ENCODE measurements around the gene SAYSD1.

The SAYSD1 gene

DNA sequence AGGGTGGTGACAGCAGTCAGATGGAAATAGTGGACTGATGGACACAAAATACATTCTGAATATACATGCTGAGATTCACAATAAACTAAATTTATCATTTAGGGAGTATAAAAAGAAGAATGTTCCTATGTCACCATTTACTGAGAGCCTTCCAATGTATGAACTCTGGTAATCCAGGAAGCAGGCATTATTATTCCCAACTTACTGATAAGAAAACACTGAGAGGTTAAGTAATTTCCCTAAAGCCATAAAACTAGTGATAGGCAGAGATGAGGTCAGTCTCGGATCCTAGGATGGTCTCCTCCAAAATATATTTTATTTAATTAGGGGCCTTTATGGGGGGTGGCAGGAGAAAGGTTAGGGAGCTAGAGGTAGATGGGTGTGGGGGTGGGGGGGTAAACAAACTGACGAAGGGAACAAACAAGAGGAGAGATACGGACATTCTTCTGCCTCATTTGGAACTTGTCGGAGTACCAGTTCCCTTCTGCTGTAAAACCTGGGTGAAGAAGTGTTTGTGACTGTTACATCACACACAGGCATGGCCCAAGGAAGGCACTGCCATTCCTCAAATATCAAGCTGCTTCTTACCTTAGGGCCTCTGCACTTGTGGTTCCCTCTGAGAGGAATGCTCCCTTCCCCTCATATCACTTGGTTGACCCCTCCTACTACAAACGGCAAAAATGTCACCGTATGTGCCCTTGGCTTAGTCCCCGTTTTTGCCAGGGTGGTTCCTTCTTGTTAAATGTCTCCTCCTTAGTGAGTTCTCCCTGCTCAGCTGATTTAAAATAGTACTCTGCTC, 6.7 kb downstream of the SAYSD1 start:
- DNase-seq (ENCODE audit: low read depth in 1 of 2, low spot score in 1 of 2), result no peak

DNA sequence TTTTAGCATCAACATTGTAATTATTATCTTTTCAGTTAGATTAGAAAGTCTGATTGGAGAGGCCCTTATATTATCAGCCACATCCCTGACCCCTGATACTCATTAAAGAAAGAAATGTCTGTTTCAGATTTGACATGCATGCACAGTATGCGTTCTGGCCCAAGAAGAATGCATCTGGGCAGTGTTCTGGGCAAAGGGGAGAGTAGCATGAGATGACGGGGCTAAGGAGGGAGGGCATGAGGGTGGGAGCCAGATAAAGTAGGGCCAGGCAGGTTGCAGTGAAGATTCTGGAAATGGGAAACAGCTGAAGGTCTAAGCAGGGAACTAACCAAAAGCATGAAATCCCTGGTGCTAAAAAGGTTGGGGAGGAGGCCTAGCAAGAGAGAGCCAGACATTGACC, 7.3 kb downstream of the SAYSD1 start:
- DNase-seq (ENCODE audit: low read depth in 1 of 2, low spot score in 1 of 2), result no peak

DNA sequence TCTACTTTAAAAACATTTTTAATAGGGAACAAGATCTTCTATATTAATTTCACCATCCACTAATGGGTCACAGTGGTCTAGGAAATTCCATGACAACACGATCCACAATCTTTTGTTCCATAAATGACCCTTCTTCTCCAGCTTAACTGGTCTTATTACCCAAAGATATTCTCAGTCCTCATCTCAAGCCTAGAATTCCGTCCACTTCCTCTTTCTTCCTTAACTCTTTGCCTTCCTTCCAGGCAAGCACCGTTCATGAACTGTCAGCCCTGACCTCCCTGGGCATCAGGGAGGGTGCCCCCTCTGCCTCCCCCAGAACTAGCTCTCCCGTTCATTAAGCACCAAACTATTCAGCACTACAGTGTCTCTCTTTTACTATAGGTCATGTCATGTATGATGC, 8.0 kb downstream of the SAYSD1 start:
- DNase-seq (ENCODE audit: low read depth in 1 of 2, low spot score in 1 of 2), result no peak

DNA sequence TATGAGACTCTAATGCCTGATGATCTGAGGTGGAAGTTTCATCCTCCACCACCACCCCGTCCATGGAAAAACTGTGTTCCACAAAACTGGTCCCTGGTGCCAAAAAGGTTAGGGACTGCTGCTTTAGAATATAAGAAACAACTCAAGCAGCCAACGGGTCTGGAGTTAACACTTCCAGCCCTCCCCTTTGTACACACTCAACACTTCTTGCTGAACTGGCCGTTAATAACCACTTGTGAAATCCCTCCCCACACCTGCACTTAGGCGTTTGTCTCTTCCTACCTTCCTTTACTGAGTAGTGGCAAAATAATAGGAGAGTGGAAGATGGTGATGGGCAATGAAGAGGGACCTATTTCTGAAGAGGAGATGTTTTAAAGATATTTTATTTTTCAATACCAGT, 10.5 kb downstream of the SAYSD1 start:
- no peak for DNase-seq (ENCODE audit: low read depth in 1 of 2, low spot score in 1 of 2)

DNA sequence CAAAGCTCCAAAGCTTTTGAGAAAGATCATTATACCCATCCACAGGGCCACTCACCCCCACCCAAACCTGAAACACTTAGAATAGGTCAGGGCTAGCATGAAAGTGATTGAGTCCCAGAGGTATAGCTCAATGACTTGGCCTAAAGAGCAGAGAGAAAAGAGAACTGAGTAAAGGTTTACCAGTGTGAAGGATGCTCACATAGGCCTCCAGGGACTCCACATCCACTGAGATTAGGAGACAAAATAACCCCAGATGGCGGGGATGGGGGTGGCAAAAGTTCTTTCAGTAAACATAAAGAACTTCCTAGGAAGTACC, 12.2 kb downstream of the SAYSD1 start:
- no peak for DNase-seq (ENCODE audit: low read depth in 1 of 2, low spot score in 1 of 2)

DNA sequence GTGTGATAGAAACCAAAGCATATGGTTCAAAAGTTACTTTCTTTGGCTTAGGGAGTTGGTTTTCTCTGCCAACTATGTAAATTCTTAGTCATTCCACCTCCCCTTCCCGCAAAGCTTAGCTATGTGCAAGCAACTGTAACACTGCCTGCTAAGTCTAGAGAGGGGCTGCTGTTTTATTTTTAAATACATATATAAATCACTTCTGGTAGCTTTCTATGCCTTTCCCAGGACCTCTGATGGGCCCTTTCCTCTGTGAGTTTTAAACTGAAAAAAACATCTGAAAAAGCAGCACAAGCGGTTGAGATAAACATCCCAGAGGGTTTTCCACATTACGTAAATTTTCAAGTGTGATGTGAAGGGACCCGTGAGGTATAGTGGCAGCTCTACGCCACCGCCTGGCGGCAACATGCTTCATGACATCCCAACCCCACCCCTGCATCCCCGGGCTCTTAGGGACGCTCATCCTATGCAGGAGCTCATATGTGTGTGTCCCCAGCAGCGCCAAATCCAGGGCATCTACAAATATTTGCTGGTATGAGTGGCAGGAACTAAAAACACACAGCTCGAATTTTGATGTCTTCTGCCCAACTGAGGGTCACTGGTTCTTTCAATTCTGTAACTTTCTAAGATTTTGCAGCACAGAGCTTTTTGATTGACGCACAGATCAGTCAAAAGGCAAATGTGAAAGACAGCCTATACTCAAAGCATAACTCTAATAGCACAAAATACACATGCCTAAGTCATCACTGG, 12.7 kb downstream of the SAYSD1 start:
- DNase-seq (ENCODE audit: low read depth in 1 of 2, low spot score in 1 of 2), result no peak

DNA sequence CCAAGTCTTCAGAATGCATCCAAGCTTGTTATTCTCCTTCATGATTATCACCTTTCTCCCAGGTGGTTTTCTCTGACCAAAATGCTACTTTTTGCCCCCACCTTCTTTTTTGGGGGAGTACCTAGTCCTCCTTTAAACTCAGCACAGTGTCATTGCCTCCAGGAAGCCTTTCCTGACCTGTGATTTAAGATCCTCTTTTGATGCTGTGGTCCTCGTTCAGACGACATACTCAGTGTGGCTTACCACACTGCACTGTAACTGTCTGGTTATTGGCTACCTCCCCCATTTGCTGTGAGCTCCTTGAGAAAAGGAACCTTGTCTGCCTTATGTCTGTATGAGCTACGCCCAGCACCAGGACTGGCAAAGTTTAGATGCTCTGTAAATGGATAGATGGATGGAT, 14.6 kb downstream of the SAYSD1 start:
- DNase-seq (ENCODE audit: low read depth in 1 of 2, low spot score in 1 of 2), result no peak

DNA sequence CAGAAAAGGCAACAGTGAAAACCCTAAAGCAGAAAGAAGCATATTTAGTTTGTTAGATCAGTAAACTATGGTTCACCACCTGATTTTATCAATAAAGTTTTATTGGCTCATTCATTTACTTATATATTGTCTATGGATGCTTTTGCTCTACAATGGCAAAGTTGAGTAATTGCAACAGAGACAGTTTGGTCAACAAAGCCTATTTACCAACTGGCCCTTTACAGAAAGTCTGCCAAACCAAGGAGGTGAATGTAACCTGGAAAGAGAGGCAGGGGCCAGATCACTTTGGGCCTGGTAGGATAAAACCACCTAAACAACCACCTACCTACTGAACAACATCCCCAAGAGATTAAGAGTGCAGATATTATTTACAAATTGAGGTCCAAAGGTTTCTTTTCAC, 19.4 kb downstream of the SAYSD1 start:
- DNase-seq (ENCODE audit: low read depth in 1 of 2, low spot score in 1 of 2), result no peak

DNA sequence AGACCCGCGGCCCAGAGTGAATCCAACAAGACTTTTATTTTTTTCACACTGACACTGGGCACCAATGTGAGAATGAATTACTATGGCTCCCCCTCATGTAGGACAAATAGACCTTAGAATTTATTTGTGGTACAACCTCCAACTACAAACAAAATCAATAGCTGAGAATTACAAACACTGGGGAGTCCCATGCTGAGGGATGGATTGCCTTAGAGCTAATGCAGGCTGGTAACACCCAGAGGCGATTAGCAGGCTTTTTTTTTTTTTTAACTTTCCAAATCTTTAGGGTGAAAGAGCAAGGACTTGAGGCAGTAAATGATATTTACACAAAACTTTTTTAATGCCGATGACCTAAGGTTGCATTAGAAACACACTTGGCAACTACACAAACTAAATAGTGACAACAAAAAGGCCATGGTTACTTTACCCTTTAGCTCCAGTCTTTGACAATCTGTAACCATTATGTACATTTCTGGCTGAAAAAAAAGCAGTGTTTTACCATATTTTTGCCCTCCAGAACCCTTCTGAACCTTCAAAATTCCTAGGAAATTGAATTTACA, 21.8 kb downstream of the SAYSD1 start:
- no peak for DNase-seq (ENCODE audit: low read depth in 1 of 2, low spot score in 1 of 2)

DNA sequence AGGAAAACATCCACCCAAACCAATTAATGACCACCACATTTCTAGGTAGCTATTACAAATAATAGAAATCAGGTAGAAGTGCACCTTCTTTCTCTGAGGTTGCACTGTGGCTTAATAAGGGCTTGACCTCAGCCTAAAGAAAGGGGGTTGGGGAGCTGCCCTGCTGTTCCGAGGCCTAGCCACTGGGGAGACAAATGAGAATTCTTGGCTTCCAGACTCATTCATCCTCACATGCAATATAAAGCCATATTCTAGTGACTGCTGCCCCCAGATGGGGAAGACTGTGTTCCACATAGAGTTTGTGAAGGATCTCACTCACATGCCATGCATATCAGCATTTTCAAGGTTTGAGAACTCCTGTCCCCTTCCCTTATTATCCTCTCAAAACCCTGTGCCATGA, 22.9 kb downstream of the SAYSD1 start:
- DNase-seq (ENCODE audit: low read depth in 1 of 2, low spot score in 1 of 2), result no peak

DNA sequence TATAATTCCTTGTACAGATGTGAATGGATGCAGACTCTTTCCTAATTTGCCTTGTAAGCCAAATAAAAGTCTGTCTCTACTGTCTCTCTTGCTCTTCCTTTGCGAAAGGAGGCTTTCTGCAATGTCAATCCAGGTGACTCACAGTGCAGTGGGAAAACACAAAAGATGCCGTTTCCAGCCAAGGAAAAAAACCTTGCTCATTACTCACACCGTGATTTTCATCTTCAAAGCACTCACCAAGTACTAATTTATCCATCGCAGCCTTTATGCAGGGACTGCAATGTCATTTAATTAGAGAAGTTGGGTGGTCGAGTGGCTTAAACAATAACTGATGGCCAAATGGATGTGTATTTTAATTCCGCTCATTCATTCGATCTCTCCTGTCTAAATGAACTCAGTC, 23.8 kb downstream of the SAYSD1 start:
- DNase-seq (ENCODE audit: low read depth in 1 of 2, low spot score in 1 of 2), result no peak

DNA sequence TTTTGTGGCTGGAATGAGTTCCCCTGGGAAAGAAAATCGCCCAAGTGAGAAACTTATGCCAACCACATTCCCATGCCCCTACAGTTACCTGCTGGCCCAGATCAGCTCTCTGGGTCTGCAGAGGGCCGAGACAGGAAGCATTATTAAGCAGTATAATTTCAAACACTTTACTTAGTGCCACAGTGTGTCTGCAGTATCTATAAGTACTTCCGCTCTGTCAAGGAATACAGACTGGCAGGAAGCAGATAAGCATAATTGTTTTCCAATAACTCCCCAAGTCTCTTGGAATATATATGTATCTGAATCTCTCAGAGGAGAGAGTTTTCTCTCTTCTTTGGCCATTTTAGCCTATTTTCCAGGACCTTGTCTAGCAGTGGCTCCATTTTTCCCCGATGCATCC, 24.9 kb downstream of the SAYSD1 start:
- no peak for DNase-seq (ENCODE audit: low read depth in 1 of 2, low spot score in 1 of 2)

DNA sequence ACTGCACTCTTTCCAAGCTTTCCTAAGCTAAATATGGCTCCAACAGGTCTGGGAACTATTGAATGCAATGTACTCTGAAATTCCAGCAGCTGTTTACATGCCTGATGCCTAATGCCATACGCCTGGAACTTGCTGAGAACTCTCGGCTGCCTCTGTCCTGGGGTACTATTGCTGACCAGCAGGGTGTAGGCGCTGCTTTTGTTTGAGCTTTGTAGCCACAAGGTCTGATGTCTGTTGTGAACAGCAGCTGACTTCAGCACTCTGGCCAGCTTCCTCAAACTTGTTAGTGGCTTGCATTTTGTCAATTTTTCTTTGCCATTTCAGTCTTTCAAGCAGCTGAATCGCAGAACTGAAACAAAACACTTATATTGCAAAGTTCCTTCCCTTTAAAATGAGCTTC, 26.7 kb downstream of the SAYSD1 start:
- no peak for DNase-seq (ENCODE audit: low read depth in 1 of 2, low spot score in 1 of 2)

DNA sequence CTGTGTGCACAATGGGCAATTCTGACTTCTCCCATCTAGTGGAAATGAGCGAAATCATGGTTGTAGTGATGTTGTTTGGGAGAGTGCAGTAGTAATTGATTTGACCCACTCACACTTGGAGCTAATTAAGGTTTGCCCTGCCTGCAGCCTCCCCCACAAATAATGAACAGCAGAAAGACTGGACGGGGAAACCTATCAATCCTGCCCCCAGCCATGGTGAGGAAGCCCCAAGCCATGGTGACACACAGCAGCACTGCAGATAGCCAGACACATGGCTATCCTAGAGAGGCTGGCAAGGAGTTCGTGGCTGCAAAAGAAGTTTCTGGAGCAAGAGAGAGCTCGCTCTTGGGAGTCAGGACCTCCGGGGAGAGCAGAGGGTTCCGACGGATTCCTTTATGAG, 27.8 kb downstream of the SAYSD1 start:
- no peak for DNase-seq (ENCODE audit: low read depth in 1 of 2, low spot score in 1 of 2)

DNA sequence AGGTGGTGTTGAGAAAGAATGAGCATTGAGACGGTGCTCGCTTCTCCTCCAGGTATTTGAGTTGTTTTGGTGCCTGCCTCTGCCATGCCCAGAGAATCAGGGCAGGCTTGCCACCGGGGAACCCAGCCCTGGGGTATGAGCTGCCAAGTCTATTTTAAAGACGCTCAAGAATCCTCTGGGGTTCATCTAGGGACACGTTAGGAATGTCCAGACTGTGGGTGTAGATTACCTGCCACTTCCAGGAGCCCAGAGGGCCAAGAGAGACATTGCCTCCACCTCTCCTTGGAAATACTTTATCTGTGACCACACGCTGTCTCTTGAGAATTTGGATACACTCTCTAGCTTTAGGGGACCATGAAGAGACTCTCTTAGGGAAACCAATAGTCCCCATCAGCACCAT, 28.3 kb downstream of the SAYSD1 start:
- DNase-seq (ENCODE audit: low read depth in 1 of 2, low spot score in 1 of 2), result no peak

DNA sequence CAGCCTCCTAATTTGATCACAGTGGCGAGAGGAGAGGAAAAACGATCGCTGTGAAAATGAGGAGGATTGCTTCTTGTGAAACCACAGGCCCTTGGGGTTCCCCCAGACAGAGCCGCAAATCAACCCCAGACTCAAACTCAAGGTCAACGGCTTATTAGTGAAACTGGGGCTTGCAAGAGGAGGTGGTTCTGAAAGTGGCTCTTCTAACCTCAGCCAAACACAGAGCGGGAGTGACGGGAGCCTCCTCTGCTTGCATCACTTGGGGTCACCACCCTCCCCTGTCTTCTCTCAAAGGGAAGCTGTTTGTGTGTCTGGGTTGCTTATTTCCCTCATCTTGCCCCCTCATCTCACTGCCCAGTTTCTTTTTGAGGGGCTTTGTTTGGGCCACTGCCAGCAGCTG, 28.7 kb downstream of the SAYSD1 start:
- no peak for DNase-seq (ENCODE audit: low read depth in 1 of 2, low spot score in 1 of 2)

DNA sequence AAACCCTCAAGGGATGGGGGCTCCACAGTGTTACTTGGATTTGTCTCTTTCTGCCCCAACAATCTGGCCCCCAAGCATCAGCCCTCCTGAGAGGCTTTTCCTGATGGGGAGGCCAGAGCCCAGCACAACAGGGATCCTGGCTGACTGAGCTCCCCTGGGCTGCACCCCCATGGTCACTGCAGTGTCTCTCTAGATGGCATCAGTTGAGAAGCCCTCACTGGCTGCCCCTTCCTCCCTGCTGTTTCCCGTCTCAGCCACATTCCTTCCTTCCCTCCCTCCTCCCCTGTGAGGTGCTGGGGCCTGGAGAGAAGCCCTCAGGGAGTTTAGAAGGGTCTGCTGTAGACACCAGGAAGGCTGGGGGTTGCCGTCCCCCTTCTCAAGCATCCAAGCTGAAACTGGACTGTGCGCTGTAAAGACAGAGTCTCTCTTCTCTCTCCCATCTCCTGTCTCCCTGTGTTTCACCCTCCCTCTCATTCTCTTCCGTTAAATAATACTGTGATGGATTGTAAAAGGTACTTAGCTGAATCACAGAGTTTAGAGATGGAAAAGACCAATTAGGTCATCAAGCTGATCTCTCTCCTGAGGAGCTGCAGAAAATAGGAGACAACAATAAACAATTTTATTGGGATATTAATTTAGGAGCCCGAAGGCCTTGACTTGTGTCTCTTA, 29.7 kb downstream of the SAYSD1 start:
- DNase-seq (ENCODE audit: low read depth in 1 of 2, low spot score in 1 of 2), result no peak

DNA sequence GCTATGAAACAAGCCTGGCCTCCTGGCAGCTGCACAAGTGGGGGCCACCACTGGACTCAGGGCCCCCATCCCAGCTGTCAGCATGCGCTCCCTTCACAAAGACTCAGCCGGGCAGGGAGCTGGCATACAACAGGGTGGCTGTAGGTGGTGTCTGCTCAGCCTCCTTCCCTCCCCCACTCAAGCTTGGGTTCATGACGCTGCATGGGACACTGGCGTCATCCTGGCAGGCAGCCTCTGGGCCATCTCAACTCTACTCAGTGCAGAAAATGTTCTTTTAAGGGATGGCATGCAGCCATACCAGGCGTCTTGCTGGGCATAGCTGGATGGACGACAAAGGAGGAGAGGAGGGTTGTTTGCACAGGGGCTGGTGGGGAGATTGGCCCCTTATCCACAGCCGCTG, 30.5 kb downstream of the SAYSD1 start:
- no peak for DNase-seq (ENCODE audit: low read depth in 1 of 2, low spot score in 1 of 2)

DNA sequence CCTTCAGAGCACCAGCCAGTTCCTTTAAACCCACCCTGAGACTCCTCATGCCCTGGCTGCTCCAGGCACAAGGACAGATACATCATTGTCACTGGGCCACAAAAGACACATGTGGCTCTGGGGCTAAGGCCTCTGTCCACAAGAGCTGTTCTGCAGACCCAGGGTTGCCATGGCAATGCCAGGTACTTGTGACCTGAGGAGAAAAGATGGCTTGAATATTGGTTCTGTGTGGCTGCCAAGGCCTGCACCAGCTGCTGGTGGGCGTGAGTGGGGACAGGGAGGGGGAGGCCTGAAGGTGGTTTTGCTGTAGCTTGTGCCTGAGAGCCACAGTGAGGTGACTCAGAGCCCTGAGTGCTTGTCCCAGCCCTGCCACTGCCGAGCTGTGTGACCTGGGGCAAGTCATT, 31.8 kb downstream of the SAYSD1 start:
- DNase-seq (ENCODE audit: low read depth in 1 of 2, low spot score in 1 of 2), result no peak

DNA sequence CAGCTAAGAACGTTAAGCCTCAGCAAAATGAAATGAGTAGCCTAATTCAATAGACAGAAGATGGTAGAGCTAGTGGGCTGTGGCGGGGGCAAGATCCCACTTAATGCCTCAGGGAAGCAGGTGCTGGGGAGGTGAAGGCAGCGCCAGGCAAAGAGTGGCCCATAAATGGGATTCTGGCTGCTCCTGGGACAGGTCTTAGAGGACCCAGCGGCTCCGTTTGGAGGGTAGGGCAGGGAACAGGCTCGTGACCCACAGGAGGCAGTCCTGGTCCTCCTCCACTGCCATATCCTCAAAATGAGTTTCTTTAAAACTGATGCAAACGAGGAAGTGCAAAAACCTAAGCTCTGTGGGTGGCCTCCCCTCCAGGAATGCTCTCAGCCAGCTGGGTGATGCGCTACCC, 32.7 kb downstream of the SAYSD1 start:
- no peak for DNase-seq (ENCODE audit: low read depth in 1 of 2, low spot score in 1 of 2)

DNA sequence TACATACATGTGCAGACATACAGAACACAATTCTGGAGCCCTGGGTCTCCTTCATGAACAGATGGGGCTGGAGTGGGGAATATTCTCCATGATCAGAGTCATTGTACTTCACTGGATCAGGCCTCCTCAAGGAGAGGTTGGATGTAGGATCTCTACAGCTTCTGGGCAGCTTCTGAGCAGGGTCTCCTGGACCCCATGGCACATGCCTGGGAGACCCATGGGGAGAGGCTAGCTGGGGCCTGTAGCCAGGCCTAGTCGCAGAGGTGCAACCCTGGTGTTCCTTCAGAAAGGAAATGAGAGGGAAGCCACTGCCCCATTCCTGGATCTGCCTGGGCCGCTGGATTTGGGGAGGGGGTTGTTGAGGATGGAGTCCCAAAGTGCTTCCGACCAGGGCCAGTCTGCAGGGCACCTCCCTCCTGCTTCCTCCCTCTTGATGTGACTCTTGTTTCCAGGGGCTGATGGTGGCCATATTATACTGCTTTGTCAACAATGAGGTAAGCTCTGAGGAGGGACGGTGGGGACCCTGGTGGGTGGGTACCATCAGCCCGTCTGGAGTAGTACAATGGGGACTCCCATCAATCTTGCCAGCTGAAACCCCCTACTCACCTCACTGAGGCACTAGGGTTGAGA, 34.6 kb downstream of the SAYSD1 start:
- no peak for DNase-seq (ENCODE audit: low read depth in 1 of 2, low spot score in 1 of 2)

Data from stimulated activated CD4-positive, alpha-beta T cell treated with anti-CD3 and anti-CD28 coated beads, Interleukin-15, amount 100 ng/mL, for 1 hour (primary cell).